GM21360 (cell line): ENCODE data around the gene CCSER1.

Experiments
- ATAC-seq: cut with Tn5 transposase; IDR thresholded peaks from one replicate; pipeline ENCODE4 v1.9.1; 2021; ENCODE audit warnings: mild to moderate bottlenecking, moderate library complexity; ENCODE audit not compliant: unreplicated experiment

The CCSER1 gene

GRCh38 chr4:90127223-90127705, at the start of gene CCSER1:
Gene CCSER1 (plus strand): TSS chr4:90127394.
- peak; percentile 75 for ATAC-seq

GRCh38 chr4:90078440-90078839, 48.8 kb upstream of the CCSER1 start:
- peak; percentile 90 for ATAC-seq

- ATAC-seq, result no peak
These were observed 47.1 kb upstream of the CCSER1 start for GRCh38 chr4:90080116-90080515.

GRCh38 chr4:90081432-90082144, 45.6 kb upstream of the CCSER1 start:
- ATAC-seq, result no peak

GRCh38 chr4:90082449-90082848, 44.7 kb upstream of the CCSER1 start:
- no peak for ATAC-seq

GRCh38 chr4:90084277-90084966, 42.8 kb upstream of the CCSER1 start:
- no peak for ATAC-seq

GRCh38 chr4:90084967-90085295, 42.3 kb upstream of the CCSER1 start:
- ATAC-seq, result no peak

- no peak for ATAC-seq
These were observed 33.7 kb upstream of the CCSER1 start for GRCh38 chr4:90093526-90093925.

- no peak for ATAC-seq
These were observed 32.2 kb upstream of the CCSER1 start for GRCh38 chr4:90095000-90095399.

GRCh38 chr4:90099812-90100211, 27.4 kb upstream of the CCSER1 start:
- ATAC-seq, result peak; percentile 76

GRCh38 chr4:90103991-90104390, 23.2 kb upstream of the CCSER1 start:
- ATAC-seq, result no peak

GRCh38 chr4:90105274-90105673, 21.9 kb upstream of the CCSER1 start:
- ATAC-seq, result no peak

GRCh38 chr4:90112715-90113114, 14.5 kb upstream of the CCSER1 start:
- no peak for ATAC-seq

- no peak for ATAC-seq
These were observed 13.2 kb upstream of the CCSER1 start for GRCh38 chr4:90113881-90114457.

GRCh38 chr4:90118527-90119195, 8.5 kb upstream of the CCSER1 start:
- peak; percentile 77 for ATAC-seq

GRCh38 chr4:90120037-90120436, 7.2 kb upstream of the CCSER1 start:
- no peak for ATAC-seq

GRCh38 chr4:90120815-90121214, 6.4 kb upstream of the CCSER1 start:
- ATAC-seq, result no peak

- no peak for ATAC-seq
These were observed 5.4 kb upstream of the CCSER1 start for GRCh38 chr4:90121676-90122354.

- no peak for ATAC-seq
These were observed 4.8 kb upstream of the CCSER1 start for GRCh38 chr4:90122355-90122748.

GRCh38 chr4:90124276-90124675, 2.9 kb upstream of the CCSER1 start:
- ATAC-seq, result no peak

GRCh38 chr4:90126805-90127204, 389 bp upstream of the CCSER1 start:
- ATAC-seq, result no peak
